AG04449 (cell line): Measurements from ENCODE around the gene LINGO1.
A peak's percentile ranks its signal among the peaks of the same experiment; 100 is the strongest.

Experiments
- CTCF ChIA-PET: fragments of 350-600 bp; formaldehyde crosslinking; extraction: SDS; loops from one replicate; lab custom pipeline; 2021; ENCODE audit warnings: antibody characterized with exemption; lab: Yijun Ruan, JAX
- POLR2A ChIA-PET: fragments of 400-600, 350-600 bp; formaldehyde crosslinking; extraction: SDS; loops from one replicate; lab custom pipeline; 2020; ENCODE audit warnings: antibody characterized with exemption, inconsistent platforms; lab: Yijun Ruan, JAX
- DNase-seq: peaks from one replicate; pipeline ENCODE4 v3.0.0-alpha.2; 2010; ENCODE audit warnings: low read depth, low spot score
- H3K4me3 ChIP-seq: 2 replicates; pipeline ENCODE4 v1.5.1; 2011; ENCODE audit warnings: low read depth, mild to moderate bottlenecking, control low read depth, low read length
- CTCF ChIP-seq: IDR thresholded peaks from one replicate; pipeline ENCODE4 v1.5.1; 2011; ENCODE audit warnings: mild to moderate bottlenecking, moderate library complexity, low read length, control low read depth, inconsistent platforms; ENCODE audit not compliant: insufficient read depth; ENCODE audit errors: missing control alignments

The LINGO1 gene

GRCh38 chr15:77657634-77658238, 25.0 kb upstream of the LINGO1 start:
- ChIA-PET CTCF (interaction anchor here (1.3 to 3.2 kb wide), 4 partner anchors 11 to 25 kb away, joined by 3 to 13 read pairs (median 12); partner anchors contain the start of gene LINGO1), POLR2A (no interaction called here)
- no peak for TF ChIP-seq CTCF
- DNase-seq, result no peak
- H3K4me3 ChIP-seq, result no peak overlapping the region

GRCh38 chr15:77656294-77656693, 23.6 kb upstream of the LINGO1 start:
- POLR2A ChIA-PET, result no interaction called here
- no peak for TF ChIP-seq CTCF
- CTCF ChIA-PET, result interaction anchor here (0.8 to 2.6 kb wide), 5 partner anchors 10 to 166 kb away, joined by 3 to 12 read pairs (median 6); no protein-coding TSS in a partner anchor
- DNase-seq, result no peak
- no peak overlapping the region for H3K4me3 ChIP-seq

- H3K4me3 ChIP-seq, result no peak overlapping the region
- CTCF ChIA-PET, result interaction anchor here (1.2 to 1.5 kb wide), 4 partner anchors 12 to 166 kb away, joined by 3 to 12 read pairs (median 5); partner anchors contain the start of gene LINGO1
- TF ChIP-seq CTCF, result peak; percentile 23
- POLR2A ChIA-PET, result no interaction called here
- DNase-seq, result no peak
Measured at GRCh38 chr15:77654975-77655374, 22.3 kb upstream of the LINGO1 start.

- ChIA-PET POLR2A (no interaction called here), CTCF (interaction anchor here (1.5 to 3.3 kb wide), 3 partner anchors 20 to 167 kb away, joined by 3 to 29 read pairs (median 12); partner anchors contain the start of gene LINGO1)
- TF ChIP-seq CTCF, result no peak
- no peak for DNase-seq
- no peak overlapping the region for H3K4me3 ChIP-seq
Measured at GRCh38 chr15:77653832-77654480, 21.2 kb upstream of the LINGO1 start.

GRCh38 chr15:77650265-77650664, 17.6 kb upstream of the LINGO1 start:
- peak; percentile 6 for TF ChIP-seq CTCF
- no peak overlapping the region for H3K4me3 ChIP-seq
- DNase-seq, result no peak
- ChIA-PET CTCF (interaction anchor here (8.6 kb wide), 1 partner anchor 16 kb away, joined by 107 read pairs; the partner anchor contains the start of gene LINGO1), POLR2A (interaction anchor here (0.5 kb wide), 1 partner anchor 110 kb away, joined by 3 read pairs; no protein-coding TSS in a partner anchor)

GRCh38 chr15:77649610-77650009, 16.9 kb upstream of the LINGO1 start:
- ChIA-PET CTCF (interaction anchor here (8.6 kb wide), 1 partner anchor 15 kb away, joined by 107 read pairs; the partner anchor contains the start of gene LINGO1), POLR2A (no interaction called here)
- no peak for DNase-seq
- no peak overlapping the region for H3K4me3 ChIP-seq
- TF ChIP-seq CTCF, result no peak
